HL-60 (cell line): ENCODE results near the gene RBMS3.

Source experiments
- DNase-seq, 2 experiments: peaks; one replicate each; pipeline ENCODE4 v3.0.0-alpha.2; 2010 to 2020; ENCODE audit warnings: low read depth in 1 of 2, low spot score in 1 of 2
- H3K27ac ChIP-seq: fragments of 250-450 bp; sonication (Bioruptor Pico); replicated peaks from 2 replicates; pipeline ENCODE4 v1.5.1; 2020; ENCODE audit warnings: mild to moderate bottlenecking, moderate library complexity
- H3K27me3 ChIP-seq: fragments of 250-450 bp; sonication (Bioruptor Pico); 2 replicates; pipeline ENCODE4 v1.5.1; 2021; ENCODE audit warnings: mild to moderate bottlenecking, moderate library complexity; ENCODE audit not compliant: insufficient read depth, poor library complexity, severe bottlenecking
- H3K4me3 ChIP-seq: replicated peaks from 2 replicates; pipeline ENCODE4 v1.5.1; 2011; ENCODE audit warnings: mild to moderate bottlenecking, control low read depth, low read length; ENCODE audit not compliant: insufficient read depth
- CTCF ChIP-seq: IDR thresholded peaks from one replicate; pipeline ENCODE4 v1.5.1; 2011; ENCODE audit warnings: low read length, control low read depth, inconsistent platforms; ENCODE audit not compliant: insufficient read depth
- GABPA ChIP-seq: IDR thresholded peaks from 2 replicates; pipeline ENCODE4 v1.6.1; 2012; ENCODE audit warnings: low read depth
- POLR2AphosphoS5 ChIP-seq: IDR thresholded peaks from 2 replicates; pipeline ENCODE4 v1.6.1; 2012; ENCODE audit warnings: low read depth
- REST ChIP-seq: IDR thresholded peaks from 2 replicates; pipeline ENCODE4 v1.6.1; 2012; ENCODE audit warnings: low read depth; ENCODE audit not compliant: insufficient replicate concordance
- SPI1 ChIP-seq: IDR thresholded peaks from 2 replicates; pipeline ENCODE4 v1.6.1; 2012; ENCODE audit warnings: low read depth, mild to moderate bottlenecking, borderline replicate concordance

Gene RBMS3

GRCh38 chr3:29683018-29683993 lies 402.4 kb downstream of the RBMS3 start:
- TF ChIP-seq SPI1 (no peak), GABPA (no peak), POLR2AphosphoS5 (no peak), CTCF (no peak), REST (no peak)
- Histone ChIP-seq H3K4me3 (no peak overlapping the region), H3K27ac (no peak overlapping the region), H3K27me3 (no peaks in the 10 kb centered on the region)
- no peak for DNase-seq

- H3K27me3 ChIP-seq = no peaks in the 10 kb centered on the region
- H3K27ac ChIP-seq = no peak overlapping the region
- no peak overlapping the region for H3K4me3 ChIP-seq
- DNase-seq = no peak
- no peak for TF ChIP-seq REST
- no peak for TF ChIP-seq CTCF
- no peak for TF ChIP-seq GABPA
- TF ChIP-seq SPI1 = no peak
- no peak for TF ChIP-seq POLR2AphosphoS5
Measured at GRCh38 chr3:29686889-29687592, 406.2 kb downstream of the RBMS3 start.

- no peak for DNase-seq
- no peaks in the 10 kb centered on the region for H3K27me3 ChIP-seq
- TF ChIP-seq SPI1 = no peak
- TF ChIP-seq POLR2AphosphoS5 = no peak
- TF ChIP-seq CTCF = no peak
- TF ChIP-seq REST = no peak
- no peak for TF ChIP-seq GABPA
- no peak overlapping the region for H3K4me3 ChIP-seq
- H3K27ac ChIP-seq = no peak overlapping the region
Measured at GRCh38 chr3:29690686-29691353, 409.9 kb downstream of the RBMS3 start.
